Prostate gland (tissue), 2 donors: ENCODE data around the gene RCBTB2. TPM values are rescaled to one million over a fixed set of nuclear protein-coding genes. Genes with fewer than 3 reads are reported as not detected.

ENCODE experiments used
- DNase-seq: peaks from one replicate; pipeline ENCODE4 v3.0.0-alpha.2; 2019; ENCODE audit warnings: low spot score
- H3K27ac ChIP-seq, 2 donors: fragments of 200-600 bp; sonication (generic); 2 replicates each; pipeline ENCODE4 v1.5.1; 2017 to 2019
- H3K27me3 ChIP-seq: fragments of 200-600 bp; sonication (generic); replicated peaks from 2 replicates; pipeline ENCODE4 v1.5.1; 2019; ENCODE audit not compliant: insufficient read depth
- H3K36me3 ChIP-seq, 2 donors: fragments of 200-600 bp; sonication (generic); 1 replicate in 1 of 2; 2 replicates in 1 of 2; pipeline versions ENCODE4 v1.5.1 to v1.8.1; 2017 to 2019
- H3K4me1 ChIP-seq: fragments of 200-600 bp; sonication (generic); replicated peaks from 2 replicates; pipeline ENCODE4 v1.5.1; 2019
- H3K4me3 ChIP-seq, 2 donors: fragments of 200-600 bp; sonication (generic); 2 replicates each; pipeline ENCODE4 v1.5.1; 2017 to 2019
- H3K9me3 ChIP-seq: fragments of 200-600 bp; sonication (generic); 2 replicates; pipeline ENCODE4 v1.5.1; 2017
- POLR2A ChIP-seq: fragments of 450-650 bp; IDR thresholded peaks from one replicate; pipeline ENCODE4 v1.6.1; 2016; ENCODE audit warnings: antibody characterized with exemption, mild to moderate bottlenecking
- POLR2AphosphoS5 ChIP-seq: sonication (generic); formaldehyde crosslinking; IDR thresholded peaks from one replicate; pipeline ENCODE4 v1.6.1; 2017; ENCODE audit warnings: antibody characterized with exemption
- WGBS: methylation state at CpG from one replicate; pipeline ENCODE4 v1.1.5; 2018; 5-methylcytosine and 5-hydroxymethylcytosine counted together
- intact Hi-C: fragments of 100-400 bp; cut with DNase I; formaldehyde crosslinking; loops from one replicate; pipeline ENCODE4 v1.14.2; 2022
- total RNA-seq, 2 donors: library from RNA; depleted of rRNA; stranded (reverse); fragments of >200 nt; gene quantifications; one replicate each; pipeline ENCODE4 v1.1.0, GENCODE V29; 2016
- TF ChIP-seq, protein P1 (sequence below), 4 experiments: fragments of 200-600 bp in 2 of 4; fragments of 450-650 bp in 2 of 4; sonication (generic) in 2 of 4; IDR thresholded peaks; 1 replicate in 3 of 4; 2 replicates in 1 of 4; pipeline ENCODE4 v1.5.1; 2016 to 2019; ENCODE audit warnings: antibody characterized with exemption in 4 of 4, mild to moderate bottlenecking in 2 of 4, moderate library complexity in 2 of 4

Gene RCBTB2
- total RNA-seq, 2 donors from 2014 or later = 11.6 to 26.2 TPM

DNA sequence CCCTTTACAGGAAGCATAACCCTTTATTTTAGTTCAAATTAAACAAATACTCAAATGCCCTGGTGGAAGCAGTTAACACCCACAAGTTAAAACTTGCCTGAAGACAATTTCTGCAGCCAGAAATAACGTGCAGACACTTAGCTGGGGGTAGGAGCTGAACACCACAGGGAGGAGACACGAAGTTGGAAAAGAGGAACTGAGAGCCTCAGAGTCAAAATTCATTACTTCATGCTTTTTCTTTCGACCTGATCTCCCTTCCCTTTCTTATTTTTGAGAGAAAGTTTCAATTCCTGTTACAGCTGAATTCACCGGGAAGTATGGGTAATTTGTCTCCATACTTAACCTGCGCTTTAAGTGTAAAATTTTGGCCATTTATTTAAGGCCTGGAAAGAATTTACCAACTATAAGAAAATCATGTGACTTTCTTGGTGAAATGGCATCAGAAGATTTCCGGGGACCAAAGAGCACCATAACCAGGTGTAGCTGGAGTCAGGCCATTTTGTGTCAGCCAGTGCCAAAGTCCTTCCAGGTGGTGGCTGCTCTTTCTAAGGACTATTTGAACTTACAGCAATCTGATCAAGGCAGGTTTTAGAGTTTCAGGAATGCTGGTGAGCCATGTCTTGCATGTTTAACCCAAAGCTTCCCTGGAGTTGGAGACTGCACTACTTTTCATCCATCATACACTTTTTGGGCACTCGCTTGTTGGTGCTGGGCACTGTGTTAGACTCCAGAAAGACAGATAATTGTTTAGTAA is 46.5 kb upstream of the RCBTB2 start:
- Histone ChIP-seq H3K36me3 (no peaks in the 10 kb centered on the region), H3K27ac (peak overlapping the region; percentile 42 to 63), H3K4me1 (peaks cover 3% of the 10 kb centered on the region), H3K9me3 (no peaks in the 10 kb centered on the region), H3K27me3 (no peaks in the 10 kb centered on the region), H3K4me3 (no peak overlapping the region)
- DNase-seq = peak; percentile 46
- TF ChIP-seq POLR2AphosphoS5 = peak; percentile 40
- TF ChIP-seq, protein P1, sequence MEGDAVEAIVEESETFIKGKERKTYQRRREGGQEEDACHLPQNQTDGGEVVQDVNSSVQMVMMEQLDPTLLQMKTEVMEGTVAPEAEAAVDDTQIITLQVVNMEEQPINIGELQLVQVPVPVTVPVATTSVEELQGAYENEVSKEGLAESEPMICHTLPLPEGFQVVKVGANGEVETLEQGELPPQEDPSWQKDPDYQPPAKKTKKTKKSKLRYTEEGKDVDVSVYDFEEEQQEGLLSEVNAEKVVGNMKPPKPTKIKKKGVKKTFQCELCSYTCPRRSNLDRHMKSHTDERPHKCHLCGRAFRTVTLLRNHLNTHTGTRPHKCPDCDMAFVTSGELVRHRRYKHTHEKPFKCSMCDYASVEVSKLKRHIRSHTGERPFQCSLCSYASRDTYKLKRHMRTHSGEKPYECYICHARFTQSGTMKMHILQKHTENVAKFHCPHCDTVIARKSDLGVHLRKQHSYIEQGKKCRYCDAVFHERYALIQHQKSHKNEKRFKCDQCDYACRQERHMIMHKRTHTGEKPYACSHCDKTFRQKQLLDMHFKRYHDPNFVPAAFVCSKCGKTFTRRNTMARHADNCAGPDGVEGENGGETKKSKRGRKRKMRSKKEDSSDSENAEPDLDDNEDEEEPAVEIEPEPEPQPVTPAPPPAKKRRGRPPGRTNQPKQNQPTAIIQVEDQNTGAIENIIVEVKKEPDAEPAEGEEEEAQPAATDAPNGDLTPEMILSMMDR (IDR thresholded peaks at IDR 0.05) = no peak
- intact Hi-C loops = loop anchor here (10.0 kb wide), 1 partner anchor 345 kb away; the partner anchor contains the start of gene ITM2B
- WGBS = 40% methylated on average over 7 of the region's 7 CpGs

DNA sequence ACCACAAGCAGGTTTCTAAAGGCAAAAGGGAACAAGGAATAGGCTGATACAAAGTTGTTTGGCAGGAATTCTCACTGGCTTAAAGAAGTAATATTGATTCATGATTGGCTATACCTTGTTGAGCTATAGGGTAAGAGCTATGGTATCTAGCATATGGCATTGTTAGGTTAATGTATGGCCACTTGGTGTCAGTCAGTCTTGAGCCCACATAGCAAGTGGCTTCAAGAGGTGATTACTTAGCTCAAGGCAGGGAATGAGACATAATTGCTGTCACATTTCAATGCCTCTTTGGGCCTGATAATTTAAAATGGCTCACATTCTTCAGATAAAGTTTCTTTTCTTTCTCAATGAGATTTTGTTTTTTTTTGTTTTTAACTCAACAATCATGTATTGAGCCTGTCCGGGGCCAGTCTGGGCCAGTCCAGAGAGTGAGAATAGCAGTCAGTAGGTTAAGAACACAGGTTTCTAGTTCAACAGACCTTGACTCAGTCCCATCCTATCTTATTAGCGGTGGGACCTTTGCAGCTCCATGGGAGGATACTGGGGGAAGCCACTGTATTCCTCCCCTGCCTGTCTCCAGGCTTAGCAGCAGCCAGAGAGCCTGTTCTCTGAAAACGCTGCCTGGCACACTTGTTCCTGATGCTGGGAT is 45.8 kb upstream of the RCBTB2 start:
- intact Hi-C loops = loop anchor here (10.0 kb wide), 1 partner anchor 344 kb away; the partner anchor contains the start of gene ITM2B
- no peak overlapping the region for H3K4me3 ChIP-seq
- H3K36me3 ChIP-seq = no peaks in the 10 kb centered on the region
- no peaks in the 10 kb centered on the region for H3K9me3 ChIP-seq
- no peak for TF ChIP-seq POLR2A
- TF ChIP-seq, protein P1 (IDR thresholded peaks at IDR 0.05) = no peak
- no peak for TF ChIP-seq POLR2AphosphoS5
- no peaks in the 10 kb centered on the region for H3K27me3 ChIP-seq
- peaks cover 3% of the 10 kb centered on the region for H3K4me1 ChIP-seq
- no peak for DNase-seq
- peak overlapping the region; percentile 42 to 63 for H3K27ac ChIP-seq
- 26% methylated on average over 3 of the region's 3 CpGs for WGBS

DNA sequence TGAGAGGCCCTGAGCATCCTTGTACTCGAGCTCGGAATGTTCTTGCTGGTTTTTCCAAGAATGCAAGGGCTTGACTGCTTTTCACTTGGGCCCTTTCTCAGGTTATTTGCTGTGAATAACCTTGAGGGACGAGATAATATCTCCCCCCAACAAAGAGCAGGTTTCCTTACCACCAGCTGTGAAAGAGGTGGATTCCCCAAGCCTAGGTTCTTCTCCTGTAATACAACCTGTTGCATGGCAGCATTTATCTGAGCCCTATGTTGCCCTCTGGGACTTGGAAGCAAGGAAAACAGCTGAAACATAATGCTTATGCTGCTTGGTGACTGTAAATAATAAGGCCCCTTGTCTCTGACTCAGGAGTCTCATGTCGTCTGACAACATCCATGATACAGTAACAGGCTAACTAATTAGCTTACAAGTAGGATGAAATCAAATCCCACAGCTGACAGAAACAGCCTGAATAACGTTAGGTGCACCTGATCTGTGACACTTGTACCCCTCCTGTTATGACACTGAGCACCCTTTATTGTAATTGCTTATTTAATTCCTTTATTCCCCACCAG is 43.6 kb upstream of the RCBTB2 start:
- intact Hi-C loops = loop anchor here (10.0 kb wide), 1 partner anchor 342 kb away; the partner anchor contains the start of gene ITM2B
- DNase-seq = no peak
- H3K4me1 ChIP-seq = peaks cover 3% of the 10 kb centered on the region
- no peak overlapping the region for H3K4me3 ChIP-seq
- H3K9me3 ChIP-seq = no peaks in the 10 kb centered on the region
- H3K36me3 ChIP-seq = no peaks in the 10 kb centered on the region
- TF ChIP-seq, protein P1 (IDR thresholded peaks at IDR 0.05) = no peak
- TF ChIP-seq POLR2AphosphoS5 (no peak), POLR2A (no peak)
- H3K27ac ChIP-seq = no peak overlapping the region
- H3K27me3 ChIP-seq = no peaks in the 10 kb centered on the region
- WGBS = 80% methylated on average over 5 of the region's 5 CpGs

DNA sequence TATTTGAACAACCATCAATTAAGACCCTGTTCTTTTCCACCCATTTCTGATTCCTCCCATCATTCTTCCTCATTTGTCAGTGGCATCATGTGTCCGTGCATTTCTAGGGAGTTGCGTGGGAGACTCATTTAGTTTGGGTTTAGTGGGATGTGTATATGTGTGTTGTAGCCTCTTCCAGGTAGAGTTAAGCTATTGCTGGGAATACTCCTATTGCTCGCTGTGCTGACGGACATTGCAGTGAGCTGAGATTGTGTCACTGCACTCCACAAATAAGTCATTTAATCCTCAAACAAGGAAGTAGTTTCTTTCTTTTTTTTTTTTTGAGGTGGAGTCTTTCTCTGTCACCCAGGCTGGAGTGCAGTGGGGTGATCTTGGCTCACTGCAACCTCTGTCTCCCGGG is 42.2 kb upstream of the RCBTB2 start:
- TF ChIP-seq POLR2A (no peak), POLR2AphosphoS5 (no peak)
- TF ChIP-seq, protein P1 (IDR thresholded peaks at IDR 0.05) = no peak
- H3K27me3 ChIP-seq = no peaks in the 10 kb centered on the region
- intact Hi-C loops = loop anchor here (10.0 kb wide), 1 partner anchor 340 kb away; the partner anchor contains the start of gene ITM2B
- H3K36me3 ChIP-seq = no peaks in the 10 kb centered on the region
- H3K27ac ChIP-seq = no peak overlapping the region
- DNase-seq = no peak
- 89% methylated on average over 5 of the region's 5 CpGs for WGBS
- H3K9me3 ChIP-seq = no peaks in the 10 kb centered on the region
- H3K4me3 ChIP-seq = no peak overlapping the region
- H3K4me1 ChIP-seq = peaks cover 3% of the 10 kb centered on the region
